ENCODE data around the gene PRPH2.

The PRPH2 gene

GRCh38 chr6:42653851-42654250 lies 68.5 kb downstream of the PRPH2 start:
- no peak for FAIRE-seq
- TF ChIP-seq POLR2AphosphoS5 (IDR thresholded peaks at IDR 0.05; ENCODE audit: low read depth, low read length) = no peak
- TF ChIP-seq TAF1 (IDR thresholded peaks at IDR 0.05; ENCODE audit: borderline replicate concordance, low read depth, low read length) = no peak
- no peak for TF ChIP-seq POLR2A (IDR thresholded peaks at IDR 0.05; ENCODE audit: low read depth, low read length)

GRCh38 chr6:42652024-42652746 lies 70.2 kb downstream of the PRPH2 start:
- TF ChIP-seq POLR2AphosphoS5 (IDR thresholded peaks at IDR 0.05; ENCODE audit: low read depth, low read length) (no peak), POLR2A (IDR thresholded peaks at IDR 0.05; ENCODE audit: low read depth, low read length) (no peak), TAF1 (IDR thresholded peaks at IDR 0.05; ENCODE audit: borderline replicate concordance, low read depth, low read length) (no peak)
- FAIRE-seq = no peak
- DNase-seq (ENCODE audit: insufficient read length) = no peak

More at GRCh38 chr6:42653851-42654250, 68.5 kb downstream of the PRPH2 start:
- DNase-seq (ENCODE audit: insufficient read length) = no peak
